ENCODE results near the gene CTDSP2. TPM values are rescaled to one million over a fixed set of nuclear protein-coding genes. Genes with fewer than 3 reads are reported as not detected.

CTDSP2 gene
- total RNA-seq, 1 experiment from 2014 or later = 82.7 TPM

DNA sequence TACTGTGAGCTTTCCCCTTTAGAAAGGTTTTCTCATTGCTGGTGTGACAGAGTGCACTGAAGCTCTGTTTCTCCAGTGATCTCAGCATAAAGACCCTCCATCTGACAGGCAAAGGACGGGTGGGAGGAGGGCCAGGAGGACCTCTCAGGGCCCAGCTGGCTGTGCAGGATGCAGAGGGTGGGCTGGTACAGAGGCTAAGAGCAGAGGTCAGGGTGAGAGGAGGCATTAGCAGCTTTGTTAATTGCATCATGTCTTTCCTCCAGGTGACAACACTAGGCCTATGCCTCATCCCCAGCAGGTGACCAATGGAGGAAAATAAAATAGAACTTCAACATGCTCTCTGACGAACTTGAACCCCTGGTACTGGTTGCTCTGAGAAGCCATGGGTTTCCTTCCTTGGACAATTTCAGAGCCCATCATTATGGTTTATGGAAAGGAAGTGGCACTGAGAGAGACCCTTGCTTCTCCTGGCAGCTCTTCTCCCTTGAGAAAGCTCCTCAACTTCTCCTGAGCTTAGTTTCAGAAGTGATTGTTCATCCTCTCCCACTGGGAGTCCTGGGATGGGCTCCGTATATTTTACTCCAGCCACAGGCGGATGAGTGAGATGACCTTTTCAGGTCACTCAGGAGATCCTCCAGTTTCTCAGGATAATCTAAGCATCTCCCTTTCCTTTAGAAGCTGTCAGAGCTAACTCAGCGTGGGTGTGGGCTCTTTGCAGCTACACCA, 49.0 kb upstream of the CTDSP2 start:
- no peak for TF ChIP-seq RAD21 (IDR thresholded peaks at IDR 0.05; ENCODE audit: low read depth)
- TF ChIP-seq, protein P1, sequence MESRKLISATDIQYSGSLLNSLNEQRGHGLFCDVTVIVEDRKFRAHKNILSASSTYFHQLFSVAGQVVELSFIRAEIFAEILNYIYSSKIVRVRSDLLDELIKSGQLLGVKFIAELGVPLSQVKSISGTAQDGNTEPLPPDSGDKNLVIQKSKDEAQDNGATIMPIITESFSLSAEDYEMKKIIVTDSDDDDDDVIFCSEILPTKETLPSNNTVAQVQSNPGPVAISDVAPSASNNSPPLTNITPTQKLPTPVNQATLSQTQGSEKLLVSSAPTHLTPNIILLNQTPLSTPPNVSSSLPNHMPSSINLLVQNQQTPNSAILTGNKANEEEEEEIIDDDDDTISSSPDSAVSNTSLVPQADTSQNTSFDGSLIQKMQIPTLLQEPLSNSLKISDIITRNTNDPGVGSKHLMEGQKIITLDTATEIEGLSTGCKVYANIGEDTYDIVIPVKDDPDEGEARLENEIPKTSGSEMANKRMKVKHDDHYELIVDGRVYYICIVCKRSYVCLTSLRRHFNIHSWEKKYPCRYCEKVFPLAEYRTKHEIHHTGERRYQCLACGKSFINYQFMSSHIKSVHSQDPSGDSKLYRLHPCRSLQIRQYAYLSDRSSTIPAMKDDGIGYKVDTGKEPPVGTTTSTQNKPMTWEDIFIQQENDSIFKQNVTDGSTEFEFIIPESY (IDR thresholded peaks at IDR 0.05; ENCODE audit: extremely low read depth, insufficient replicate concordance, low read length) = no peak
- TF ChIP-seq SIN3A (IDR thresholded peaks at IDR 0.05; ENCODE audit: low read depth) = no peak
- CTCF ChIA-PET = interaction anchor here (2.0 kb wide), 1 partner anchor 63 kb away, joined by 6 read pairs; no protein-coding TSS in a partner anchor
- Histone ChIP-seq H3K4me2 (ENCODE audit: low read length) (no peak overlapping the region), H3K36me3 (ENCODE audit: control insufficient read depth in 1 of 2, insufficient read depth in 2 of 2, low read length in 2 of 2) (no peaks in the 10 kb centered on the region), H3K79me2 (ENCODE audit: insufficient read depth, low read length) (no peaks in the 10 kb centered on the region), H3K4me3 (replicated peaks in 1 of 2; ENCODE audit: low read depth in 1 of 2, low read length in 2 of 2) (no peak overlapping the region), H3K27me3 (ENCODE audit: insufficient read depth, low read length) (no peaks in the 10 kb centered on the region), H2AFZ (ENCODE audit: low read depth, low read length, poor library complexity, severe bottlenecking) (no peak overlapping the region), H4K20me1 (ENCODE audit: insufficient read depth) (no peaks in the 10 kb centered on the region), H3K9me2 (ENCODE audit: insufficient read depth) (no peaks in the 10 kb centered on the region), H3K9ac (ENCODE audit: low read length) (no peak overlapping the region), H3K4me1 (ENCODE audit: control insufficient read depth in 1 of 2, insufficient read depth in 2 of 2, low read length in 2 of 2) (peaks cover 0 to 4% of the 10 kb centered on the region in 2 experiments; a peak in 3 of 4 replicates), H3K27ac (ENCODE audit: low read depth, low read length) (no peak overlapping the region), H3K9me3 (ENCODE audit: control insufficient read depth in 1 of 2, insufficient read depth in 1 of 2, low read depth in 1 of 2, low read length in 2 of 2) (no peaks in the 10 kb centered on the region)
- POLR2A ChIA-PET = no interaction called here
- no peak for ATAC-seq
- intact Hi-C loops (cut with micrococcal nuclease) = no loop called here
- DNase-seq (ENCODE audit: low read depth, low spot score) = no peak
- BruUV-seq (replicated peaks) = no TSS peak
- RAD21 ChIA-PET (ENCODE audit: low non-redundant PET in 1 of 2, low total read pairs in 2 of 2, uncharacterized antibody in 2 of 2, unreplicated experiment in 2 of 2) = interaction anchor here in 1 of 2 experiments (0.7 kb wide), 1 partner anchor 48 kb away, joined by 5 read pairs; no protein-coding TSS in a partner anchor

All from HCT116 (cell line).